Measurements from ENCODE around the gene PLCD3. TPM values are rescaled to one million over a fixed set of nuclear protein-coding genes. Genes with fewer than 3 reads are reported as not detected.

Gene PLCD3
- total RNA-seq, 2 experiments from 2014 or later, result 1.4 to 4.6 TPM

GRCh38 chr17:45092911-45093430 lies 39.3 kb downstream of the PLCD3 start:
- Histone ChIP-seq H3K9me2 (ENCODE audit: insufficient read depth, low read length) (no peaks in the 10 kb centered on the region), H3K27ac (ENCODE audit: low read depth, low read length, poor library complexity, severe bottlenecking) (no peak overlapping the region), H3K79me2 (ENCODE audit: insufficient read depth, low read depth, low read length) (no peaks in the 10 kb centered on the region), H4K20me1 (ENCODE audit: insufficient read depth, low read length) (no peaks in the 10 kb centered on the region), H3K9me3 (ENCODE audit: low read length) (no peaks in the 10 kb centered on the region), H3K4me1 (ENCODE audit: insufficient read depth, low read length, poor library complexity, severe bottlenecking) (no peaks in the 10 kb centered on the region), H3K4me2 (ENCODE audit: low read length) (no peak overlapping the region), H3K36me3 (ENCODE audit: insufficient read depth, low read length) (peaks cover 96% of the 10 kb centered on the region), H2AFZ (ENCODE audit: low read length) (no peak overlapping the region), H3K4me3 (ENCODE audit: low read depth, low read length, poor library complexity, severe bottlenecking) (no peak overlapping the region)
- CTCF ChIA-PET (ENCODE audit: unreplicated experiment), result no interaction called here
- TF ChIP-seq EZH2phosphoT487 (IDR thresholded peaks at IDR 0.05; ENCODE audit: borderline replicate concordance, low read depth, low read length) (no peak), CTCF (conservative IDR thresholded peaks at IDR 0.05; ENCODE audit: low read length) (no peak)
- no TSS peak for BruUV-seq (replicated peaks)
- POLR2A ChIA-PET, result no interaction called here
- DNase-seq (ENCODE audit: low spot score), result no peak
- intact Hi-C loops (cut with micrococcal nuclease; ENCODE audit: unreplicated experiment), result no loop called here

GRCh38 chr17:45091778-45092425 lies 40.4 kb downstream of the PLCD3 start:
- Histone ChIP-seq H3K9me3 (ENCODE audit: low read length) (no peaks in the 10 kb centered on the region), H3K4me1 (ENCODE audit: insufficient read depth, low read length, poor library complexity, severe bottlenecking) (no peaks in the 10 kb centered on the region), H2AFZ (ENCODE audit: low read length) (no peak overlapping the region), H3K4me2 (ENCODE audit: low read length) (no peak overlapping the region), H3K9me2 (ENCODE audit: insufficient read depth, low read length) (no peaks in the 10 kb centered on the region), H3K4me3 (ENCODE audit: low read depth, low read length, poor library complexity, severe bottlenecking) (no peak overlapping the region), H4K20me1 (ENCODE audit: insufficient read depth, low read length) (no peaks in the 10 kb centered on the region), H3K79me2 (ENCODE audit: insufficient read depth, low read depth, low read length) (no peaks in the 10 kb centered on the region), H3K27ac (ENCODE audit: low read depth, low read length, poor library complexity, severe bottlenecking) (no peak overlapping the region), H3K36me3 (ENCODE audit: insufficient read depth, low read length) (peaks cover 96% of the 10 kb centered on the region)
- CTCF ChIA-PET (ENCODE audit: unreplicated experiment), result no interaction called here
- POLR2A ChIA-PET, result no interaction called here
- no TSS peak for BruUV-seq (replicated peaks)
- TF ChIP-seq CTCF (conservative IDR thresholded peaks at IDR 0.05; ENCODE audit: low read length) (no peak), EZH2phosphoT487 (IDR thresholded peaks at IDR 0.05; ENCODE audit: borderline replicate concordance, low read depth, low read length) (no peak)
- no peak for DNase-seq (ENCODE audit: low spot score)
- intact Hi-C loops (cut with micrococcal nuclease; ENCODE audit: unreplicated experiment), result no loop called here

GRCh38 chr17:45090711-45091110 lies 41.6 kb downstream of the PLCD3 start:
- POLR2A ChIA-PET, result no interaction called here
- no peak overlapping the region for H3K4me3 ChIP-seq (ENCODE audit: low read depth, low read length, poor library complexity, severe bottlenecking)
- TF ChIP-seq EZH2phosphoT487 (IDR thresholded peaks at IDR 0.05; ENCODE audit: borderline replicate concordance, low read depth, low read length), result no peak
- no peak for TF ChIP-seq CTCF (conservative IDR thresholded peaks at IDR 0.05; ENCODE audit: low read length)

More at GRCh38 chr17:45090711-45091110, 41.6 kb downstream of the PLCD3 start:
- H3K27ac ChIP-seq (ENCODE audit: low read depth, low read length, poor library complexity, severe bottlenecking), result no peak overlapping the region
- no peak overlapping the region for H2AFZ ChIP-seq (ENCODE audit: low read length)
- H3K36me3 ChIP-seq (ENCODE audit: insufficient read depth, low read length), result peaks cover 94% of the 10 kb centered on the region
- no peak overlapping the region for H3K4me2 ChIP-seq (ENCODE audit: low read length)
- intact Hi-C loops (cut with micrococcal nuclease; ENCODE audit: unreplicated experiment), result no loop called here
- H3K4me1 ChIP-seq (ENCODE audit: insufficient read depth, low read length, poor library complexity, severe bottlenecking), result no peaks in the 10 kb centered on the region
- no peaks in the 10 kb centered on the region for H3K9me3 ChIP-seq (ENCODE audit: low read length)
- no peak for DNase-seq (ENCODE audit: low spot score)
- no TSS peak for BruUV-seq (replicated peaks)
- H4K20me1 ChIP-seq (ENCODE audit: insufficient read depth, low read length), result no peaks in the 10 kb centered on the region
- H3K79me2 ChIP-seq (ENCODE audit: insufficient read depth, low read depth, low read length), result no peaks in the 10 kb centered on the region
- no peaks in the 10 kb centered on the region for H3K9me2 ChIP-seq (ENCODE audit: insufficient read depth, low read length)
- CTCF ChIA-PET (ENCODE audit: unreplicated experiment), result no interaction called here
